OCI-LY7 (cell line): ENCODE data around the gene ST14.

Experiments used
- CTCF ChIP-seq: fragments of 200-600 bp; sonication (generic); conservative IDR thresholded peaks from 2 replicates; pipeline ENCODE4 v1.5.1; 2014; ENCODE audit warnings: mild to moderate bottlenecking, antibody characterized with exemption, low read length, moderate library complexity, mixed read lengths
- EZH2phosphoT487 ChIP-seq: fragments of 200-600 bp; sonication (generic); IDR thresholded peaks from 2 replicates; pipeline ENCODE4 v1.6.1; 2018; ENCODE audit warnings: low read depth, borderline replicate concordance, mild to moderate bottlenecking, mixed run types, antibody characterized with exemption, low read length, moderate library complexity, mixed read lengths

- TF ChIP-seq CTCF (no peak), EZH2phosphoT487 (no peak)
These were observed 56.1 kb downstream of the ST14 start for GRCh38 chr11:130215531-130216220.
